Parathyroid adenoma (tissue), 2 donors: Measurements from ENCODE around the gene MRPS23.

Experiments
- H2AFZ ChIP-seq: fragments of 300-600 bp; sonication (generic); one replicate; pipeline ENCODE4 v1.7.0; 2017; ENCODE audit warnings: antibody characterized with exemption, mild to moderate bottlenecking
- H3K27ac ChIP-seq: fragments of 300-600 bp; sonication (generic); one replicate; pipeline ENCODE4 v1.7.0; 2017
- H3K27me3 ChIP-seq: fragments of 300-600 bp; sonication (generic); one replicate; pipeline ENCODE4 v1.7.0; 2017; ENCODE audit warnings: low read length; ENCODE audit not compliant: control insufficient read depth, insufficient read depth
- H3K36me3 ChIP-seq: fragments of 300-600 bp; sonication (generic); one replicate; pipeline ENCODE4 v1.7.0; 2017; ENCODE audit warnings: low read length; ENCODE audit not compliant: control insufficient read depth, insufficient read depth
- H3K4me1 ChIP-seq: fragments of 300-600 bp; sonication (generic); one replicate; pipeline ENCODE4 v1.7.0; 2017; ENCODE audit warnings: control low read depth
- H3K4me2 ChIP-seq: fragments of 300-600 bp; sonication (generic); one replicate; pipeline ENCODE4 v1.7.0; 2017; ENCODE audit warnings: low read length
- H3K4me3 ChIP-seq: fragments of 300-600 bp; sonication (generic); one replicate; pipeline ENCODE4 v1.7.0; 2017; ENCODE audit warnings: low read depth, low read length
- H3K79me2 ChIP-seq: fragments of 300-600 bp; sonication (generic); one replicate; pipeline ENCODE4 v1.7.0; 2017; ENCODE audit warnings: control low read depth
- H3K9ac ChIP-seq: fragments of 300-600 bp; sonication (generic); one replicate; pipeline ENCODE4 v1.7.0; 2017; ENCODE audit warnings: mild to moderate bottlenecking
- H3K9me3 ChIP-seq: fragments of 300-600 bp; sonication (generic); one replicate; pipeline ENCODE4 v1.7.0; 2017; ENCODE audit warnings: low read length; ENCODE audit not compliant: control insufficient read depth
- CTCF ChIP-seq: fragments of 300-600 bp; sonication (generic); IDR thresholded peaks from one replicate; pipeline ENCODE4 v1.7.0; 2017; ENCODE audit warnings: antibody characterized with exemption, mild to moderate bottlenecking
- donor health status: primary hyperparathyroidism.

MRPS23 gene

GRCh38 chr17:57833179-57833939 lies 16.5 kb downstream of the MRPS23 start:
- Histone ChIP-seq H3K36me3 (no peaks in the 10 kb centered on the region), H3K79me2 (peaks cover 2% of the 10 kb centered on the region), H2AFZ (peak overlapping the region; percentile 63), H3K9ac (no peak overlapping the region), H3K27me3 (no peaks in the 10 kb centered on the region), H3K4me1 (peaks cover 20% of the 10 kb centered on the region), H3K9me3 (no peaks in the 10 kb centered on the region), H3K4me3 (no peak overlapping the region), H3K27ac (peak overlapping the region; percentile 81), H3K4me2 (peak overlapping the region; percentile 61)
- peak; percentile 95 for TF ChIP-seq CTCF

- H3K36me3 ChIP-seq: no peaks in the 10 kb centered on the region
- H3K4me2 ChIP-seq: peak overlapping the region; percentile 61
- H3K79me2 ChIP-seq: peaks cover 2% of the 10 kb centered on the region
- no peaks in the 10 kb centered on the region for H3K9me3 ChIP-seq
- H3K27ac ChIP-seq: peak overlapping the region; percentile 81
- H3K4me3 ChIP-seq: no peak overlapping the region
- H2AFZ ChIP-seq: peak overlapping the region; percentile 63
- peaks cover 20% of the 10 kb centered on the region for H3K4me1 ChIP-seq
- no peak for TF ChIP-seq CTCF
- no peak overlapping the region for H3K9ac ChIP-seq
- H3K27me3 ChIP-seq: no peaks in the 10 kb centered on the region
Measured at GRCh38 chr17:57832314-57833178, 17.3 kb downstream of the MRPS23 start.

GRCh38 chr17:57830880-57831279 lies 19.0 kb downstream of the MRPS23 start:
- TF ChIP-seq CTCF: no peak
- Histone ChIP-seq H3K9me3 (no peaks in the 10 kb centered on the region), H3K4me2 (no peak overlapping the region), H3K27ac (no peak overlapping the region), H3K27me3 (no peaks in the 10 kb centered on the region), H3K4me3 (no peak overlapping the region), H2AFZ (no peak overlapping the region), H3K4me1 (peaks cover 20% of the 10 kb centered on the region), H3K79me2 (peaks cover 2% of the 10 kb centered on the region), H3K9ac (no peak overlapping the region), H3K36me3 (no peaks in the 10 kb centered on the region)

- H3K27ac ChIP-seq: no peak overlapping the region
- no peak overlapping the region for H3K9ac ChIP-seq
- no peaks in the 10 kb centered on the region for H3K4me1 ChIP-seq
- H3K4me2 ChIP-seq: no peak overlapping the region
- H3K36me3 ChIP-seq: no peaks in the 10 kb centered on the region
- H3K4me3 ChIP-seq: no peak overlapping the region
- H3K27me3 ChIP-seq: no peaks in the 10 kb centered on the region
- TF ChIP-seq CTCF: no peak
- no peaks in the 10 kb centered on the region for H3K9me3 ChIP-seq
- H2AFZ ChIP-seq: no peak overlapping the region
- no peaks in the 10 kb centered on the region for H3K79me2 ChIP-seq
Measured at GRCh38 chr17:57823469-57824401, 26.1 kb downstream of the MRPS23 start.
